ENCODE data around the gene USP19.

Gene USP19

GRCh38 chr3:49163609-49164008 lies 43.0 kb upstream of the USP19 start:
- in situ Hi-C loops (cut with HindIII; ENCODE audit: low sequenced_read_pairs), result no loop called here
- no peak for TF ChIP-seq CTCF (IDR thresholded peaks at IDR 0.05; ENCODE audit: low read depth, low read length, missing control alignments)
- no peak for DNase-seq (ENCODE audit: low read depth)
- no peak overlapping the region for H3K4me3 ChIP-seq (ENCODE audit: low read depth, low read length)

- in situ Hi-C loops (cut with HindIII; ENCODE audit: low sequenced_read_pairs), result no loop called here
- no peak for TF ChIP-seq CTCF (IDR thresholded peaks at IDR 0.05; ENCODE audit: low read depth, low read length, missing control alignments)
These were observed 42.3 kb upstream of the USP19 start for GRCh38 chr3:49162751-49163419.

GRCh38 chr3:49161808-49162530 lies 41.3 kb upstream of the USP19 start:
- TF ChIP-seq CTCF (IDR thresholded peaks at IDR 0.05; ENCODE audit: low read depth, low read length, missing control alignments), result no peak
- in situ Hi-C loops (cut with HindIII; ENCODE audit: low sequenced_read_pairs), result no loop called here
- H3K4me3 ChIP-seq (ENCODE audit: low read depth, low read length), result no peak overlapping the region
- DNase-seq (ENCODE audit: low read depth), result no peak

More at GRCh38 chr3:49162751-49163419, 42.3 kb upstream of the USP19 start:
- DNase-seq (ENCODE audit: low read depth), result no peak
- no peak overlapping the region for H3K4me3 ChIP-seq (ENCODE audit: low read depth, low read length)

GRCh38 chr3:49161197-49161596 lies 40.6 kb upstream of the USP19 start:
- DNase-seq (ENCODE audit: low read depth), result no peak
- in situ Hi-C loops (cut with HindIII; ENCODE audit: low sequenced_read_pairs), result no loop called here
- TF ChIP-seq CTCF (IDR thresholded peaks at IDR 0.05; ENCODE audit: low read depth, low read length, missing control alignments), result no peak
- H3K4me3 ChIP-seq (ENCODE audit: low read depth, low read length), result no peak overlapping the region

- no peak for TF ChIP-seq CTCF (IDR thresholded peaks at IDR 0.05; ENCODE audit: low read depth, low read length, missing control alignments)
- no peak overlapping the region for H3K4me3 ChIP-seq (ENCODE audit: low read depth, low read length)
- in situ Hi-C loops (cut with HindIII; ENCODE audit: low sequenced_read_pairs), result no loop called here
- no peak for DNase-seq (ENCODE audit: low read depth)
These were observed 38.2 kb upstream of the USP19 start for GRCh38 chr3:49158792-49159191.

- no peak overlapping the region for H3K4me3 ChIP-seq (ENCODE audit: low read depth, low read length)
- TF ChIP-seq CTCF (IDR thresholded peaks at IDR 0.05; ENCODE audit: low read depth, low read length, missing control alignments), result no peak
- in situ Hi-C loops (cut with HindIII; ENCODE audit: low sequenced_read_pairs), result no loop called here
- no peak for DNase-seq (ENCODE audit: low read depth)
These were observed 37.6 kb upstream of the USP19 start for GRCh38 chr3:49158103-49158709.
